ENCODE data around the gene ULK1.
A peak's percentile ranks its signal among the peaks of the same experiment; 100 is the strongest.
"Not testable (repeated sequence)": the region's sequence is repeated elsewhere in the genome, so short reads cannot be mapped to it uniquely, and the experiment has no call there.

The ULK1 gene

DNA sequence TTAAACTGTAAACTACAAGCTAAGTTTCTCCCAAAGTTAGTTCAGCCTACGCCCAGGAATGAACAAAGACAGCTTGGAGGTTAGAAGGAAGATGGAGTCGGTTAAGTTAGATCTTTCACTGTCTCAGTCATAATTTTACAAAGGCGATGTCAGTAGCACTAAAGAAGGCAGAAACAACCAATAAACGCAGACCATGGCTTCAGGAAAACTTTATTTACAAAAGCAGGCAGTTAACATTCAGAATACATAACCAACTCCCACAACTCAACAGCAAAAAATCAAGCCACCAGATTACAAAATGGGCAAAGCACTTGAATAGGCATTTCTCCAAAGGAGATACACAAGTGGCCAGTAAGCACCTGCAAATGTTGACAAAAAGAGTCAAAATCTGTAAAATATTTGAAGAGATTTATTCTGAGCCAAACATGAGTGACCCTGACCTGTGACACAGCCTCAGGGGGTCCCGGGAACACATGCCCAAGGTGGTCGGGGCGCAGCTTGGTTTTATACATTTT, 8.8 kb upstream of the ULK1 start:
- Histone ChIP-seq H3K27ac (ENCODE audit: extremely low read depth, low read depth, low read length) (no peak overlapping the region), H3K36me3 (ENCODE audit: control insufficient read depth in 2 of 2, insufficient read depth in 1 of 2, low read length in 2 of 2) (no peaks in the 10 kb centered on the region; a peak in 1 of 3 replicates), H3K4me1 (ENCODE audit: control insufficient read depth, insufficient read depth, low read length) (no peaks in the 10 kb centered on the region), H3K9me3 (ENCODE audit: control insufficient read depth, insufficient read depth, low read depth, low read length) (no peaks in the 10 kb centered on the region), H3K4me3 (ENCODE audit: low read depth, low read length) (no peak overlapping the region)
- CTCF ChIA-PET: no interaction called here
- POLR2A ChIA-PET: no interaction called here
- TF ChIP-seq GLI4 (tag by site-specific recombination; IDR thresholded peaks at IDR 0.05) (no peak), OSR2 (tag by site-specific recombination; IDR thresholded peaks at IDR 0.05) (no peak), ZNF596 (tag by site-specific recombination; IDR thresholded peaks at IDR 0.05) (no peak), ZNF48 (tag by site-specific recombination; IDR thresholded peaks at IDR 0.05) (no peak), EGR2 (tag by site-specific recombination; IDR thresholded peaks at IDR 0.05; ENCODE audit: low read depth) (no peak)
- TF ChIP-seq, protein P1, sequence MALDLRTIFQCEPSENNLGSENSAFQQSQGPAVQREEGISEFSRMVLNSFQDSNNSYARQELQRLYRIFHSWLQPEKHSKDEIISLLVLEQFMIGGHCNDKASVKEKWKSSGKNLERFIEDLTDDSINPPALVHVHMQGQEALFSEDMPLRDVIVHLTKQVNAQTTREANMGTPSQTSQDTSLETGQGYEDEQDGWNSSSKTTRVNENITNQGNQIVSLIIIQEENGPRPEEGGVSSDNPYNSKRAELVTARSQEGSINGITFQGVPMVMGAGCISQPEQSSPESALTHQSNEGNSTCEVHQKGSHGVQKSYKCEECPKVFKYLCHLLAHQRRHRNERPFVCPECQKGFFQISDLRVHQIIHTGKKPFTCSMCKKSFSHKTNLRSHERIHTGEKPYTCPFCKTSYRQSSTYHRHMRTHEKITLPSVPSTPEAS (tag by site-specific recombination; IDR thresholded peaks at IDR 0.05): no peak
- TF ChIP-seq, protein P2, sequence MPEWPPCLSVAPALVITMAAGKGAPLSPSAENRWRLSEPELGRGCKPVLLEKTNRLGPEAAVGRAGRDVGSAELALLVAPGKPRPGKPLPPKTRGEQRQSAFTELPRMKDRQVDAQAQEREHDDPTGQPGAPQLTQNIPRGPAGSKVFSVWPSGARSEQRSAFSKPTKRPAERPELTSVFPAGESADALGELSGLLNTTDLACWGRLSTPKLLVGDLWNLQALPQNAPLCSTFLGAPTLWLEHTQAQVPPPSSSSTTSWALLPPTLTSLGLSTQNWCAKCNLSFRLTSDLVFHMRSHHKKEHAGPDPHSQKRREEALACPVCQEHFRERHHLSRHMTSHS (tag by site-specific recombination; IDR thresholded peaks at IDR 0.05): no peak

DNA sequence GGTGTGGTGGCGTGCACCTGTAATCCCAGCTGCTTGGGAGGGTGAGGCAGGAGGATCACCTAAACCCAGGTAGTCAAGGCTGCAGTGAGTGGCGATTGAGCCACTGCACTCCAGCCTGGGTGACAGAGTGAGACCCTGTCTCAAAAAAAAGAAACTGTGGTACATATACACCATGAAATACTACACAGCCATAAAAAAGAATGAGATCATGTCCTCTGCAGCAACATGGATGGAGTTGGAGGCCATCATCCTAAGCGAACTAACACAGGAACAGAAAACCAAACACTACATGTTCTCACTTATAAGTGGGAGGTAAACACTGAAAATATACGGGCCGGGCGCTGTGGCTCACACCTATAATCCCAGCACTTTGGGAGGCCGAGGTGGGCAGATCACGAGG, 2.7 kb upstream of the ULK1 start:
- CTCF ChIA-PET; H3K36me3 ChIP-seq (ENCODE audit: control insufficient read depth in 2 of 2, insufficient read depth in 1 of 2, low read length in 2 of 2); H3K4me1 ChIP-seq (ENCODE audit: control insufficient read depth, insufficient read depth, low read length); H3K27ac ChIP-seq (ENCODE audit: extremely low read depth, low read depth, low read length); H3K4me3 ChIP-seq (ENCODE audit: low read depth, low read length); POLR2A ChIA-PET; H3K9me3 ChIP-seq (ENCODE audit: control insufficient read depth, insufficient read depth, low read depth, low read length): not testable (repeated sequence)
- peak; percentile 87 for TF ChIP-seq ZNF146 (tag by site-specific recombination; IDR thresholded peaks at IDR 0.05)

DNA sequence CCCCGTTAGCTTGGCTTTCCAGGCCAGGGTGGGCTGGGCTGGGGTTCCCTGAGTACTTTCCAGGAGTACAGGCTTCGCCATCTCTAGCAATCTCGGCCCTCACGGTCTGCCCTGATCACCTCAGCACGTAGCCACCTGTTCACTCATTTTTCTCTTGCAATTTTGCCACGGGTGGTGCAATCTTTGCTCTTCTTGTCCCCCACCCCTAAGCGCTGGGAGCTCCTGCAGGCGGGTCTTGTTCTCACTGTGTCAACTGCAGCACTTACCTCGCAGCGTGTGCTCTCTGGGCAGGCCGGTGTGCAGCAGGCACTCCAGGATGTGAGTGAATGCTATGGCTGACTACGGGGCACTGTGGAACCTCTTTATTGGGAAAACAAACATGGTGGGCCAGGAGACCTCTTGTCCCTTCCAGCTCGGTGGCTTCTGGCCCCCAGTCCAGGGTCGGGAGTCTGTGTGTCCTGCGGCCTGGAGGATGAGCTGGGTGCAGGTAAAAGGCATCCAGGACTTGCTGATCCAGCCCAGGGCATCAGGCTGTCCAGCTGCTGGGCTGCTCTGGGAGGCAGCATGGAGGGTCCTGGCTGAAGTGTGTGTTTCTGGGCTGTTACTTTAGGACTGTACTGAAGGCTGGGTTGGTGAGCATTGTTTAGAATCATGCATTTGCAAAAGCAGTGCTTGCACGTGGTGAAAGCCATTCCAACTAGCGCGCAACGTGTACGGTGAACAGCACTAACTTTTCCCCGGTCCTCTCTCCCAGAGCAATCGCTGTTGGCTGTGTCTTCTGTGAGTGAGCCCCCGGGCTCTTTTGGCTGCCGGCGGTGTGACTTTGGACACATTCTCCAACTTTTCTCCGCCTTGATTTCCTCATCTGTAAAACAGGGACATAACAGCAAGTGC, 1.5 kb upstream of the ULK1 start:
- no peak overlapping the region for H3K4me3 ChIP-seq (ENCODE audit: low read depth, low read length)

DNA sequence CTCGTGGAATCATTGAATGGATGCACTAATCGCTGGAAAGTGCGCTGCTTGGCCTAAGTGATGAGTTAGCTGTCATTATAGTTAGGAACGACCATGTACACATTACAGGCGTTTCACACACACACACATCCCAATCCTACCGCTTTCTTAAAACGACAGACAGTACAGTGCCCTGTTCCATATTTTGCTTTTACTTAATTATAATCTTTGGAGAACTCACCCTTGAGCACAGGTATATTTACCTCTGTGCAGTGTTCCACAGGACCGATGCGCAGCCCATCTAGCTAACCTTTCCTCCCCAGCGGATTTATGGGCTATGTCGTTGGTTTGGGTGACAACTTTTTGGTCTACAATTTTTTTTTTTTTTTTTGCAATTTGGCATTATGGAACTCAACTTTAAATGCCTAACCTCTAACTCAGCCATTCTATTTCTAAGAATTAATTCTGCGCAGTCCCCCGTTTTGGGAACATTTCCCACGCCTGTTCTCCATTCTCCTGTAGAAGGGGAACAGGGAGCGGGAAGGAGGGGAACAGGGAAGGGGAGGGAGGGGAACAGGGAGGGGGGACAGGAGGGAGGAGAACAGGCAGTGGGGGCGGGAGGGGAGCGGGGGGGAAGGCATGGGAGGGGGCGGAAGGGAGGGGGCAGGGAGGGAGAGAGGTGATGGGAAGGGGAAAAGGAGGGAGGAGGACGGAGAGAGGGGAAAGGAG, 663 bp upstream of the ULK1 start:
- Histone ChIP-seq H3K4me1 (ENCODE audit: control insufficient read depth, insufficient read depth, low read length) (peaks cover 3% of the 10 kb centered on the region; the same call in 1 of the 2 replicates), H3K9me3 (ENCODE audit: control insufficient read depth, insufficient read depth, low read depth, low read length) (no peaks in the 10 kb centered on the region), H3K27ac (ENCODE audit: extremely low read depth, low read depth, low read length) (no peak overlapping the region), H3K36me3 (ENCODE audit: control insufficient read depth in 2 of 2, insufficient read depth in 1 of 2, low read length in 2 of 2) (peaks cover 6 to 21% of the 10 kb centered on the region in 2 experiments; a peak in 2 of 3 replicates), H3K4me3 (ENCODE audit: low read depth, low read length) (no peak overlapping the region)
- CTCF ChIA-PET: no interaction called here
- TF ChIP-seq ZNF610 (tag by site-specific recombination; IDR thresholded peaks at IDR 0.05; ENCODE audit: borderline replicate concordance): no peak
- no peak for TF ChIP-seq ZNF114 (tag by site-specific recombination; IDR thresholded peaks at IDR 0.05)
- TF ChIP-seq, protein P3, sequence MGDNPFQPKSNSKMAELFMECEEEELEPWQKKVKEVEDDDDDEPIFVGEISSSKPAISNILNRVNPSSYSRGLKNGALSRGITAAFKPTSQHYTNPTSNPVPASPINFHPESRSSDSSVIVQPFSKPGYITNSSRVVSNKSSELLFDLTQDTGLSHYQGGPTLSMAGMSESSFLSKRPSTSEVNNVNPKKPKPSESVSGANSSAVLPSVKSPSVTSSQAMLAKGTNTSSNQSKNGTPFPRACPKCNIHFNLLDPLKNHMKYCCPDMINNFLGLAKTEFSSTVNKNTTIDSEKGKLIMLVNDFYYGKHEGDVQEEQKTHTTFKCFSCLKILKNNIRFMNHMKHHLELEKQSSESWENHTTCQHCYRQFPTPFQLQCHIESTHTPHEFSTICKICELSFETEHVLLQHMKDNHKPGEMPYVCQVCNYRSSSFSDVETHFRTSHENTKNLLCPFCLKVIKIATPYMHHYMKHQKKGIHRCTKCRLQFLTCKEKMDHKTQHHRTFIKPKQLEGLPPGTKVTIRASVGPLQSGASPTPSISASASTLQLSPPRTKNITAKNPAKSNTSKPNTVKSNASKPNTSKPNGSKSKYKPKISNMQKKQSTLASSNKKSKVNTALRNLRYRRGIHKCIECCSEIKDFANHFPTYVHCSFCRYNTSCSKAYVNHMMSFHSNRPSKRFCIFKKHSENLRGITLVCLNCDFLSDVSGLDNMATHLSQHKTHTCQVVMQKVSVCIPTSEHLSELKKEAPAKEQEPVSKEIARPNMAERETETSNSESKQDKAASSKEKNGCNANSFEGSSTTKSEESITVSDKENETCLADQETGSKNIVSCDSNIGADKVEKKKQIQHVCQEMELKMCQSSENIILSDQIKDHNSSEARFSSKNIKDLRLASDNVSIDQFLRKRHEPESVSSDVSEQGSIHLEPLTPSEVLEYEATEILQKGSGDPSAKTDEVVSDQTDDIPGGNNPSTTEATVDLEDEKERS (tag by site-specific recombination; IDR thresholded peaks at IDR 0.05): no peak
- POLR2A ChIA-PET: interaction anchor here (0.7 kb wide), 2 partner anchors 13 to 50 kb away, joined by 3 to 8 read pairs; no protein-coding TSS in a partner anchor

More for the DNA sequence above, 1.5 kb upstream of the ULK1 start:
- POLR2A ChIA-PET: interaction anchor here (0.7 kb wide), 2 partner anchors 12 to 49 kb away, joined by 3 to 8 read pairs; no protein-coding TSS in a partner anchor
- CTCF ChIA-PET: no interaction called here
- Histone ChIP-seq H3K4me1 (ENCODE audit: control insufficient read depth, insufficient read depth, low read length) (peaks cover 3% of the 10 kb centered on the region; the same call in 1 of the 2 replicates), H3K27ac (ENCODE audit: extremely low read depth, low read depth, low read length) (no peak overlapping the region), H3K36me3 (ENCODE audit: control insufficient read depth in 2 of 2, insufficient read depth in 1 of 2, low read length in 2 of 2) (peaks cover 6 to 16% of the 10 kb centered on the region in 2 experiments; a peak in 2 of 3 replicates), H3K9me3 (ENCODE audit: control insufficient read depth, insufficient read depth, low read depth, low read length) (no peaks in the 10 kb centered on the region)
- TF ChIP-seq ZNF654 (tag by site-specific recombination; IDR thresholded peaks at IDR 0.05; ENCODE audit: low read depth) (no peak), SCRT2 (tag by site-specific recombination; IDR thresholded peaks at IDR 0.05) (peak; percentile 40; the same call in 1 of the 2 replicates)
